ENCODE measurements around the gene ANTXR2.

DNA sequence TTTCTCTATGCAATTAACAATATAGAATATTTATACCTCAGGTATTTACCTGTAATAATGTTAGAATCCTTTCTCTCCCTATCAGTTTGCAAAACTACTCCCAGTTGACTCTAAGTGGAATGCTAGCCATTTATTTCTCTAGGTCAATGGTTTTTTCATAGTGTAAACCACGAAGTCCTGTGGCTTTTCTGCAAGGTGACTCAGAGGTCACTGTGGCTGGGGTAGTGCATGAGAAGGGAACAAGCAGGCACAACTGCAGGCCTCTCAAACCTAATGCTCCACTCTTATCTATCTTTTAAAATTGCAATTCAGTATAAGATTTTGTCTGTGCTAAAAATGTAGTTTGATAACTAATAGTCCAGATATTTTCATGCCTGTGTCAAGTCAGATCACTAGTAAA lies 159.4 kb downstream of the ANTXR2 start:
- TF ChIP-seq, protein P1, sequence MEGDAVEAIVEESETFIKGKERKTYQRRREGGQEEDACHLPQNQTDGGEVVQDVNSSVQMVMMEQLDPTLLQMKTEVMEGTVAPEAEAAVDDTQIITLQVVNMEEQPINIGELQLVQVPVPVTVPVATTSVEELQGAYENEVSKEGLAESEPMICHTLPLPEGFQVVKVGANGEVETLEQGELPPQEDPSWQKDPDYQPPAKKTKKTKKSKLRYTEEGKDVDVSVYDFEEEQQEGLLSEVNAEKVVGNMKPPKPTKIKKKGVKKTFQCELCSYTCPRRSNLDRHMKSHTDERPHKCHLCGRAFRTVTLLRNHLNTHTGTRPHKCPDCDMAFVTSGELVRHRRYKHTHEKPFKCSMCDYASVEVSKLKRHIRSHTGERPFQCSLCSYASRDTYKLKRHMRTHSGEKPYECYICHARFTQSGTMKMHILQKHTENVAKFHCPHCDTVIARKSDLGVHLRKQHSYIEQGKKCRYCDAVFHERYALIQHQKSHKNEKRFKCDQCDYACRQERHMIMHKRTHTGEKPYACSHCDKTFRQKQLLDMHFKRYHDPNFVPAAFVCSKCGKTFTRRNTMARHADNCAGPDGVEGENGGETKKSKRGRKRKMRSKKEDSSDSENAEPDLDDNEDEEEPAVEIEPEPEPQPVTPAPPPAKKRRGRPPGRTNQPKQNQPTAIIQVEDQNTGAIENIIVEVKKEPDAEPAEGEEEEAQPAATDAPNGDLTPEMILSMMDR (IDR thresholded peaks at IDR 0.05), result no peak
- TF ChIP-seq POLR2AphosphoS5 (IDR thresholded peaks at IDR 0.05) (no peak), POLR2A (IDR thresholded peaks at IDR 0.05) (no peak)

Measured in prostate gland (tissue), 2 donors.